Sigmoid colon (tissue), 3 donors: ENCODE measurements around the gene FAM241A.

Experiments
- POLR2A ChIP-seq, 2 donors: fragments of 450-650 bp; IDR thresholded peaks; one replicate each; pipeline ENCODE4 v1.6.1; 2016; ENCODE audit warnings: antibody characterized with exemption in 2 of 2, mild to moderate bottlenecking in 2 of 2, moderate library complexity in 2 of 2
- TF ChIP-seq, protein P1 (sequence below), 4 experiments: fragments of 450-650 bp in 3 of 4; fragments of 200-600 bp in 1 of 4; IDR thresholded peaks; one replicate each; pipeline ENCODE4 v1.5.1; 2016 to 2019; ENCODE audit warnings: antibody characterized with exemption in 4 of 4, mild to moderate bottlenecking in 3 of 4, moderate library complexity in 2 of 4

GRCh38 chr4:112196461-112196860, 51.2 kb downstream of the FAM241A start:
- TF ChIP-seq, protein P1, sequence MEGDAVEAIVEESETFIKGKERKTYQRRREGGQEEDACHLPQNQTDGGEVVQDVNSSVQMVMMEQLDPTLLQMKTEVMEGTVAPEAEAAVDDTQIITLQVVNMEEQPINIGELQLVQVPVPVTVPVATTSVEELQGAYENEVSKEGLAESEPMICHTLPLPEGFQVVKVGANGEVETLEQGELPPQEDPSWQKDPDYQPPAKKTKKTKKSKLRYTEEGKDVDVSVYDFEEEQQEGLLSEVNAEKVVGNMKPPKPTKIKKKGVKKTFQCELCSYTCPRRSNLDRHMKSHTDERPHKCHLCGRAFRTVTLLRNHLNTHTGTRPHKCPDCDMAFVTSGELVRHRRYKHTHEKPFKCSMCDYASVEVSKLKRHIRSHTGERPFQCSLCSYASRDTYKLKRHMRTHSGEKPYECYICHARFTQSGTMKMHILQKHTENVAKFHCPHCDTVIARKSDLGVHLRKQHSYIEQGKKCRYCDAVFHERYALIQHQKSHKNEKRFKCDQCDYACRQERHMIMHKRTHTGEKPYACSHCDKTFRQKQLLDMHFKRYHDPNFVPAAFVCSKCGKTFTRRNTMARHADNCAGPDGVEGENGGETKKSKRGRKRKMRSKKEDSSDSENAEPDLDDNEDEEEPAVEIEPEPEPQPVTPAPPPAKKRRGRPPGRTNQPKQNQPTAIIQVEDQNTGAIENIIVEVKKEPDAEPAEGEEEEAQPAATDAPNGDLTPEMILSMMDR (IDR thresholded peaks at IDR 0.05), result no peak
- no peak for TF ChIP-seq POLR2A (IDR thresholded peaks at IDR 0.05)
